Peyer's patch (tissue), 4 donors: ENCODE data around the gene GPR15.

Experiments
- POLR2A ChIP-seq, 2 donors: fragments of 450-650 bp; IDR thresholded peaks; one replicate each; pipeline ENCODE4 v1.5.1; 2017; ENCODE audit warnings: antibody characterized with exemption in 2 of 2, mild to moderate bottlenecking in 2 of 2, moderate library complexity in 2 of 2
- TF ChIP-seq, protein P1 (sequence below), 6 experiments: fragments of 450-650 bp in 4 of 6; fragments of 200-600 bp in 2 of 6; sonication (generic) in 1 of 6; IDR thresholded peaks; one replicate each; pipeline ENCODE4 v1.5.1; 2017 to 2019; ENCODE audit warnings: antibody characterized with exemption in 6 of 6, mild to moderate bottlenecking in 3 of 6, moderate library complexity in 1 of 6

GRCh38 chr3:98548544-98548943 is 16.8 kb downstream of the GPR15 start:
- TF ChIP-seq, protein P1, sequence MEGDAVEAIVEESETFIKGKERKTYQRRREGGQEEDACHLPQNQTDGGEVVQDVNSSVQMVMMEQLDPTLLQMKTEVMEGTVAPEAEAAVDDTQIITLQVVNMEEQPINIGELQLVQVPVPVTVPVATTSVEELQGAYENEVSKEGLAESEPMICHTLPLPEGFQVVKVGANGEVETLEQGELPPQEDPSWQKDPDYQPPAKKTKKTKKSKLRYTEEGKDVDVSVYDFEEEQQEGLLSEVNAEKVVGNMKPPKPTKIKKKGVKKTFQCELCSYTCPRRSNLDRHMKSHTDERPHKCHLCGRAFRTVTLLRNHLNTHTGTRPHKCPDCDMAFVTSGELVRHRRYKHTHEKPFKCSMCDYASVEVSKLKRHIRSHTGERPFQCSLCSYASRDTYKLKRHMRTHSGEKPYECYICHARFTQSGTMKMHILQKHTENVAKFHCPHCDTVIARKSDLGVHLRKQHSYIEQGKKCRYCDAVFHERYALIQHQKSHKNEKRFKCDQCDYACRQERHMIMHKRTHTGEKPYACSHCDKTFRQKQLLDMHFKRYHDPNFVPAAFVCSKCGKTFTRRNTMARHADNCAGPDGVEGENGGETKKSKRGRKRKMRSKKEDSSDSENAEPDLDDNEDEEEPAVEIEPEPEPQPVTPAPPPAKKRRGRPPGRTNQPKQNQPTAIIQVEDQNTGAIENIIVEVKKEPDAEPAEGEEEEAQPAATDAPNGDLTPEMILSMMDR (IDR thresholded peaks at IDR 0.05): no peak
- TF ChIP-seq POLR2A (IDR thresholded peaks at IDR 0.05): no peak
